Stomach (tissue), 4 donors: ENCODE results near the gene PLAAT3.

ENCODE experiments used
- POLR2A ChIP-seq, 4 donors: fragments of 450-650 bp; IDR thresholded peaks; one replicate each; pipeline ENCODE4 v1.6.1; 2016; ENCODE audit warnings: antibody characterized with exemption in 4 of 4, control low read depth in 2 of 4, mild to moderate bottlenecking in 1 of 4, moderate library complexity in 1 of 4
- POLR2AphosphoS5 ChIP-seq, 3 donors: sonication (generic); formaldehyde crosslinking; IDR thresholded peaks; one replicate each; pipeline ENCODE4 v1.6.1; 2016; ENCODE audit warnings: antibody characterized with exemption in 3 of 3
- TF ChIP-seq, protein P1 (sequence below), 7 experiments: fragments of 450-650 bp in 4 of 7; fragments of 200-600 bp in 3 of 7; sonication (generic) in 3 of 7; IDR thresholded peaks; one replicate each; pipeline ENCODE4 v1.5.1; 2016 to 2019; ENCODE audit warnings: antibody characterized with exemption in 7 of 7, control low read depth in 2 of 7, mild to moderate bottlenecking in 1 of 7

DNA sequence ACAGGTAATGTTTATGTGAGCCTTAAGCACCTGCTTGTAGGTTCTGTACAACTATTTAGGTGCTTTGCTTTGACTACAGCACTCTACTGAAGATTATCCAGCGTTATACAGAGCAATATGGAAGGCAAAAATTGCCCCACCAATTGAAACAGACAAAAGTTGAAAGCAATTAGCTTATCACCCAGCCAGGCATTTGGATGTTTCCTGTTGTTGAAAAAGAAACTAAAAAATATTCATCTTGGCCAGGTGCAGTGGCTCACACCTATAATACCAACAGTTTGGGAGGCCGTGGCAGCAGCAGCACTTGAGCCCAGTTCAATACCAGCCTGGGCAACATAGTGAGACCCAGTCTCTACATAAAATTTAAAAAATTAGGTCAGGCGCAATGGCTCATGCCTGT, 38.4 kb upstream of the PLAAT3 start:
- no peak for TF ChIP-seq POLR2A (IDR thresholded peaks at IDR 0.05)
- TF ChIP-seq, protein P1, sequence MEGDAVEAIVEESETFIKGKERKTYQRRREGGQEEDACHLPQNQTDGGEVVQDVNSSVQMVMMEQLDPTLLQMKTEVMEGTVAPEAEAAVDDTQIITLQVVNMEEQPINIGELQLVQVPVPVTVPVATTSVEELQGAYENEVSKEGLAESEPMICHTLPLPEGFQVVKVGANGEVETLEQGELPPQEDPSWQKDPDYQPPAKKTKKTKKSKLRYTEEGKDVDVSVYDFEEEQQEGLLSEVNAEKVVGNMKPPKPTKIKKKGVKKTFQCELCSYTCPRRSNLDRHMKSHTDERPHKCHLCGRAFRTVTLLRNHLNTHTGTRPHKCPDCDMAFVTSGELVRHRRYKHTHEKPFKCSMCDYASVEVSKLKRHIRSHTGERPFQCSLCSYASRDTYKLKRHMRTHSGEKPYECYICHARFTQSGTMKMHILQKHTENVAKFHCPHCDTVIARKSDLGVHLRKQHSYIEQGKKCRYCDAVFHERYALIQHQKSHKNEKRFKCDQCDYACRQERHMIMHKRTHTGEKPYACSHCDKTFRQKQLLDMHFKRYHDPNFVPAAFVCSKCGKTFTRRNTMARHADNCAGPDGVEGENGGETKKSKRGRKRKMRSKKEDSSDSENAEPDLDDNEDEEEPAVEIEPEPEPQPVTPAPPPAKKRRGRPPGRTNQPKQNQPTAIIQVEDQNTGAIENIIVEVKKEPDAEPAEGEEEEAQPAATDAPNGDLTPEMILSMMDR (IDR thresholded peaks at IDR 0.05): no peak
- no peak for TF ChIP-seq POLR2AphosphoS5 (IDR thresholded peaks at IDR 0.05)
